Neural progenitor cell (in vitro differentiated cells): ENCODE results near the gene IL21R. TPM values are rescaled to one million over a fixed set of nuclear protein-coding genes. Genes with fewer than 3 reads are reported as not detected.

Source experiments
- DNase-seq: peaks from one replicate; pipeline ENCODE4 v3.0.0-alpha.2; 2016; ENCODE audit warnings: low spot score
- H2AFZ ChIP-seq: fragments of 200-600 bp; sonication (generic); replicated peaks from 2 replicates; pipeline ENCODE4 v1.6.1; 2016; ENCODE audit warnings: antibody characterized with exemption
- H3F3A ChIP-seq: fragments of 200-600 bp; sonication (generic); 2 replicates; pipeline ENCODE4 v1.6.1; 2016; ENCODE audit warnings: antibody characterized with exemption, low read depth
- H3K27ac ChIP-seq: fragments of 200-600 bp; sonication (generic); 2 replicates; pipeline ENCODE4 v1.5.1; 2016; ENCODE audit warnings: mild to moderate bottlenecking
- H3K27me3 ChIP-seq: fragments of 200-600 bp; sonication (generic); 2 replicates; pipeline ENCODE4 v1.6.1; 2016; ENCODE audit warnings: mild to moderate bottlenecking, moderate library complexity
- H3K36me3 ChIP-seq: fragments of 200-600 bp; sonication (generic); 2 replicates; pipeline ENCODE4 v1.5.1; 2016
- H3K4me1 ChIP-seq: fragments of 200-600 bp; sonication (generic); 2 replicates; pipeline ENCODE4 v1.6.1; 2016; ENCODE audit warnings: mixed run types
- H3K4me2 ChIP-seq: fragments of 200-600 bp; sonication (generic); 2 replicates; pipeline ENCODE4 v1.6.1; 2016
- H3K4me3 ChIP-seq: fragments of 200-600 bp; sonication (generic); 2 replicates; pipeline ENCODE4 v1.5.1; 2016
- H3K79me2 ChIP-seq: fragments of 200-600 bp; sonication (generic); 2 replicates; pipeline ENCODE4 v1.6.1; 2016; ENCODE audit warnings: low read depth
- H3K9ac ChIP-seq: fragments of 200-600 bp; sonication (generic); 2 replicates; pipeline ENCODE4 v1.6.1; 2016
- H3K9me3 ChIP-seq: fragments of 200-600 bp; sonication (generic); 2 replicates; pipeline ENCODE4 v1.5.1; 2016; ENCODE audit warnings: low read depth
- H4K20me1 ChIP-seq: fragments of 200-600 bp; sonication (generic); 2 replicates; pipeline ENCODE4 v1.6.1; 2016; ENCODE audit warnings: low read depth
- H3K27ac Mint-ChIP-seq: 3 replicates; pipeline ENCODE4 v1.8.0; 2021; ENCODE audit warnings: mixed read lengths
- H3K27me3 Mint-ChIP-seq: 2 replicates; pipeline ENCODE4 v1.8.0; 2022; ENCODE audit warnings: low read depth, mild to moderate bottlenecking, inconsistent platforms, moderate library complexity, mixed read lengths; ENCODE audit not compliant: insufficient read depth
- H3K36me3 Mint-ChIP-seq: 3 replicates; pipeline ENCODE4 v1.8.0; 2021; ENCODE audit warnings: mixed read lengths
- H3K4me1 Mint-ChIP-seq: 3 replicates; pipeline ENCODE4 v1.8.0; 2021; ENCODE audit warnings: mixed read lengths
- H3K4me3 Mint-ChIP-seq: 3 replicates; pipeline ENCODE4 v1.8.0; 2021; ENCODE audit warnings: mild to moderate bottlenecking, moderate library complexity, mixed read lengths
- H3K9me3 Mint-ChIP-seq: 3 replicates; pipeline ENCODE4 v1.8.0; 2020; ENCODE audit warnings: mixed read lengths
- CTCF ChIP-seq: fragments of 200-600 bp; sonication (generic); IDR thresholded peaks from 2 replicates; pipeline ENCODE4 v1.5.1; 2017; ENCODE audit warnings: antibody characterized with exemption, mild to moderate bottlenecking
- EZH2 ChIP-seq: fragments of 200-600 bp; sonication (generic); IDR thresholded peaks from 2 replicates; pipeline ENCODE4 v1.6.1; 2017; ENCODE audit warnings: antibody characterized with exemption, mild to moderate bottlenecking, moderate library complexity
- EZH2phosphoT487 ChIP-seq: fragments of 200-600 bp; sonication (generic); IDR thresholded peaks from 2 replicates; pipeline ENCODE4 v1.6.1; 2017; ENCODE audit warnings: antibody characterized with exemption
- total RNA-seq: library from RNA; depleted of rRNA; stranded (reverse); fragments of >200 nt; gene quantifications from 2 replicates; pipeline ENCODE4 v1.2.3, GENCODE V29; 2015; ENCODE audit warnings: low replicate concordance

Gene IL21R
- total RNA-seq, 1 donor from 2014 or later: not detected

- no peak overlapping the region for H3K27ac Mint-ChIP-seq
- TF ChIP-seq EZH2phosphoT487: no peak
- no peak for TF ChIP-seq EZH2
- TF ChIP-seq CTCF: no peak
Observed at GRCh38 chr16:27369806-27370205, 32.2 kb upstream of the IL21R start.

GRCh38 chr16:27370318-27370717 lies 31.7 kb upstream of the IL21R start:
- no peaks in the 10 kb centered on the region for H3K4me1 ChIP-seq
- no peak overlapping the region for H3K9ac ChIP-seq
- no peaks in the 10 kb centered on the region for H3F3A ChIP-seq
- no peaks in the 10 kb centered on the region for H3K4me1 Mint-ChIP-seq
- no peak overlapping the region for H3K27ac ChIP-seq
- H3K4me3 Mint-ChIP-seq: no peak overlapping the region
- no peak for DNase-seq
- H3K9me3 Mint-ChIP-seq: no peaks in the 10 kb centered on the region
- H3K36me3 ChIP-seq: no peaks in the 10 kb centered on the region
- H3K79me2 ChIP-seq: no peaks in the 10 kb centered on the region
- H2AFZ ChIP-seq: no peak overlapping the region
- H3K4me2 ChIP-seq: no peak overlapping the region
- H3K27ac Mint-ChIP-seq: no peak overlapping the region
- no peaks in the 10 kb centered on the region for H4K20me1 ChIP-seq
- no peaks in the 10 kb centered on the region for H3K27me3 ChIP-seq
- H3K4me3 ChIP-seq: no peak overlapping the region
- no peaks in the 10 kb centered on the region for H3K36me3 Mint-ChIP-seq
- no peaks in the 10 kb centered on the region for H3K9me3 ChIP-seq
- peaks cover 2% of the 10 kb centered on the region for H3K27me3 Mint-ChIP-seq
- TF ChIP-seq CTCF (no peak), EZH2phosphoT487 (no peak), EZH2 (no peak)

More at GRCh38 chr16:27369806-27370205, 32.2 kb upstream of the IL21R start:
- no peaks in the 10 kb centered on the region for H3F3A ChIP-seq
- H3K4me1 ChIP-seq: no peaks in the 10 kb centered on the region
- Mint-ChIP-seq H3K9me3 (no peaks in the 10 kb centered on the region), H3K4me1 (no peaks in the 10 kb centered on the region), H3K27me3 (peaks cover 2% of the 10 kb centered on the region), H3K36me3 (no peaks in the 10 kb centered on the region), H3K4me3 (no peak overlapping the region)
- no peaks in the 10 kb centered on the region for H3K79me2 ChIP-seq
- no peaks in the 10 kb centered on the region for H3K9me3 ChIP-seq
- H3K4me2 ChIP-seq: no peak overlapping the region
- no peak overlapping the region for H3K27ac ChIP-seq
- no peak overlapping the region for H3K4me3 ChIP-seq
- no peaks in the 10 kb centered on the region for H3K27me3 ChIP-seq
- no peaks in the 10 kb centered on the region for H3K36me3 ChIP-seq
- H4K20me1 ChIP-seq: no peaks in the 10 kb centered on the region
- no peak overlapping the region for H2AFZ ChIP-seq
- no peak overlapping the region for H3K9ac ChIP-seq
- no peak for DNase-seq

- Histone ChIP-seq H3K4me1 (no peaks in the 10 kb centered on the region), H3K4me3 (no peak overlapping the region), H3K9ac (no peak overlapping the region), H3K36me3 (no peaks in the 10 kb centered on the region), H4K20me1 (no peaks in the 10 kb centered on the region), H3K27me3 (no peaks in the 10 kb centered on the region), H3F3A (no peaks in the 10 kb centered on the region), H3K27ac (no peak overlapping the region), H3K9me3 (no peaks in the 10 kb centered on the region), H2AFZ (no peak overlapping the region), H3K4me2 (no peak overlapping the region), H3K79me2 (no peaks in the 10 kb centered on the region)
- H3K36me3 Mint-ChIP-seq: no peaks in the 10 kb centered on the region
- H3K27me3 Mint-ChIP-seq: peaks cover 2% of the 10 kb centered on the region
- DNase-seq: no peak
- no peak for TF ChIP-seq CTCF
- TF ChIP-seq EZH2: no peak
- TF ChIP-seq EZH2phosphoT487: no peak
- no peaks in the 10 kb centered on the region for H3K4me1 Mint-ChIP-seq
- H3K9me3 Mint-ChIP-seq: no peaks in the 10 kb centered on the region
- no peak overlapping the region for H3K4me3 Mint-ChIP-seq
- H3K27ac Mint-ChIP-seq: no peak overlapping the region
Observed at GRCh38 chr16:27373312-27373711, 28.7 kb upstream of the IL21R start.
